GM21825 (cell line): Measurements from ENCODE around the gene ARHGAP15.

Experiments used
- ATAC-seq: cut with Tn5 transposase; IDR thresholded peaks from one replicate; pipeline ENCODE4 v1.9.1; 2021; ENCODE audit warnings: mild to moderate bottlenecking, moderate library complexity; ENCODE audit not compliant: unreplicated experiment

Gene ARHGAP15

GRCh38 chr2:143475041-143475776, 346.0 kb downstream of the ARHGAP15 start:
- no peak for ATAC-seq

- ATAC-seq = no peak
Observed at GRCh38 chr2:143476336-143477087, 347.3 kb downstream of the ARHGAP15 start.

- ATAC-seq = no peak
Observed at GRCh38 chr2:143477714-143478443, 348.7 kb downstream of the ARHGAP15 start.

- ATAC-seq = no peak
Observed at GRCh38 chr2:143480086-143480485, 350.9 kb downstream of the ARHGAP15 start.

GRCh38 chr2:143480601-143481236, 351.5 kb downstream of the ARHGAP15 start:
- ATAC-seq = no peak

GRCh38 chr2:143481237-143481623, 352.0 kb downstream of the ARHGAP15 start:
- no peak for ATAC-seq

- no peak for ATAC-seq
Observed at GRCh38 chr2:143481733-143482132, 352.5 kb downstream of the ARHGAP15 start.

GRCh38 chr2:143482316-143482715, 353.1 kb downstream of the ARHGAP15 start:
- no peak for ATAC-seq

- no peak for ATAC-seq
Observed at GRCh38 chr2:143482771-143483170, 353.6 kb downstream of the ARHGAP15 start.

- no peak for ATAC-seq
Observed at GRCh38 chr2:143486976-143487375, 357.8 kb downstream of the ARHGAP15 start.

- no peak for ATAC-seq
Observed at GRCh38 chr2:143489145-143489544, 359.9 kb downstream of the ARHGAP15 start.

- ATAC-seq = no peak
Observed at GRCh38 chr2:143491131-143491530, 361.9 kb downstream of the ARHGAP15 start.

GRCh38 chr2:143493339-143493738, 364.1 kb downstream of the ARHGAP15 start:
- no peak for ATAC-seq

GRCh38 chr2:143497726-143498125, 368.5 kb downstream of the ARHGAP15 start:
- no peak for ATAC-seq

GRCh38 chr2:143498496-143498895, 369.3 kb downstream of the ARHGAP15 start:
- no peak for ATAC-seq

GRCh38 chr2:143499061-143499460, 369.8 kb downstream of the ARHGAP15 start:
- ATAC-seq = no peak

GRCh38 chr2:143501106-143501676, 372.0 kb downstream of the ARHGAP15 start:
- no peak for ATAC-seq

- ATAC-seq = no peak
Observed at GRCh38 chr2:143503280-143503679, 374.1 kb downstream of the ARHGAP15 start.

GRCh38 chr2:143504397-143504796, 375.2 kb downstream of the ARHGAP15 start:
- no peak for ATAC-seq

GRCh38 chr2:143505542-143505941, 376.3 kb downstream of the ARHGAP15 start:
- no peak for ATAC-seq

- ATAC-seq = no peak
Observed at GRCh38 chr2:143513081-143513480, 383.9 kb downstream of the ARHGAP15 start.
